Kidney glomerular epithelial cell (primary cell): ENCODE data around the gene ZNF574.
"Not testable (repeated sequence)": the region's sequence is repeated elsewhere in the genome, so short reads cannot be mapped to it uniquely, and the experiment has no call there.

Experiments
- DNase-seq: peaks from one replicate; lab custom pipeline; 2025; lab: John Stamatoyannopoulos, UW

The ZNF574 gene

DNA sequence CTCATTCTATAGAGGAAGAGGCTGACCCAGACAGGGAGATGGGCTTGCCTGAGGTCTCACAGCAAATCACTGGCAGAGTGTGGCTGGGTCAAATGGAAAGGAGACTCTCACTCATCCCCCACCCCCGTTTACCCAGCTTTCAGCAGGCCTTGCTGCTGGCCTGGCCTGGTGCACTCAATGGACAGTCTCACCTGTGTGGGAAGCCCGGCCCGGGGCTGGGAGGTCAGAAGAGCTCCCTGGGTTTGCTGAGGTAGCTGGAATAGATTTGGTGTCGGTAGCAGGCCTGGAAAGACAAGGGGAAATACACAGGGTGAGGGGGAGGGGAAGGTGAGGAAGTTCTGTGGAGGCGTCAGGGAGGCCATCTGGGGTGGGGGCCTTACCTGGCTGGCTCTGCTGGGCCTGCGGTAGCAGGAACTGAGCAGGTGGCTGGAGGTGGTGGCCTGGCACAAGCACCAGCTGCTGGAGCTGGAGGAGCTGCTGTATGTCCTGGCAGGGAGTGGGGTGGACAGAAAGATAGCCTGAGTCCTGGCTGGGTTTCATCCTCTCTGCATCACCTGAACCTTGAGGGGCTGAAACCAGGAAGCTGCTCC lies 23.5 kb downstream of the ZNF574 start:
- no peak for DNase-seq

DNA sequence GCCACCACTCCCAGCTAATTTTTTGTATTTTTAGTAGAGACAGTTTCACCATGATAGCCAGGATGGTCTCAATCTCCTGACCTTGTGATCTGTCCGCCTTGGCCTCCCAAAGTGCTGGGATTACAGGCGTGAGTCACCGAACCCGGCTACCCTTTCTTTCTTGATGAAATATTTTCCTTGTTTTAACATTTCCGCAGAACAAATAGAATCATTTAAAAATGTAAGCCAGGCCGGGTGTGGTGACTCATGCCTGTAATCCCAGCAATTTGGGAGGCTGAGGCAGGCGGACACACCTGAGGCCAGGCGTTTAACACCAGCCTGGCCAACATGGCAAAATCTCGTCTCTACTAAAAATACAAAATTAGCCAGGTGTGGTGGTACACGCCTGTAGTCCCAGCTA lies 24.3 kb downstream of the ZNF574 start:
- not testable (repeated sequence) for DNase-seq

DNA sequence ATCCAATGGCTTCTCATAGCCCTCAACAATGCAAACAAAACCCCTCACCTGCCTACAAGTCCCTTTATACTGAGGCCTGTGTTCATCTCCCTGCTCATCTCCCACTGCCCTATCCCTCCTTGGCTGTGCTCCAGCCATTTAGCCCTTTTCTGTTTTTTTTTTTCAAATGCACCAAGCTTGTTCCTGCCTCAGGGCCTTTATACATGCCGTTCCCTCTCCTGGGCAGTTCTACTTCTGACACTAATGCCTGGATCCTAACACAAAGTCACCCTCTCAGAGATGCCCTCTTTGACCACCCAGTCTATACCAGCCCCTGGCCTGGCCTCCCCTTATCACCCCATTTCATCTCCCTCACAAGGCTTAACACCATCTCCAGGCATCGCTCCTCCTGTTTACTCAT lies 26.9 kb downstream of the ZNF574 start:
- DNase-seq, result no peak

GRCh38 chr19:42105368-42105767 lies 29.4 kb downstream of the ZNF574 start:
- no peak for DNase-seq

DNA sequence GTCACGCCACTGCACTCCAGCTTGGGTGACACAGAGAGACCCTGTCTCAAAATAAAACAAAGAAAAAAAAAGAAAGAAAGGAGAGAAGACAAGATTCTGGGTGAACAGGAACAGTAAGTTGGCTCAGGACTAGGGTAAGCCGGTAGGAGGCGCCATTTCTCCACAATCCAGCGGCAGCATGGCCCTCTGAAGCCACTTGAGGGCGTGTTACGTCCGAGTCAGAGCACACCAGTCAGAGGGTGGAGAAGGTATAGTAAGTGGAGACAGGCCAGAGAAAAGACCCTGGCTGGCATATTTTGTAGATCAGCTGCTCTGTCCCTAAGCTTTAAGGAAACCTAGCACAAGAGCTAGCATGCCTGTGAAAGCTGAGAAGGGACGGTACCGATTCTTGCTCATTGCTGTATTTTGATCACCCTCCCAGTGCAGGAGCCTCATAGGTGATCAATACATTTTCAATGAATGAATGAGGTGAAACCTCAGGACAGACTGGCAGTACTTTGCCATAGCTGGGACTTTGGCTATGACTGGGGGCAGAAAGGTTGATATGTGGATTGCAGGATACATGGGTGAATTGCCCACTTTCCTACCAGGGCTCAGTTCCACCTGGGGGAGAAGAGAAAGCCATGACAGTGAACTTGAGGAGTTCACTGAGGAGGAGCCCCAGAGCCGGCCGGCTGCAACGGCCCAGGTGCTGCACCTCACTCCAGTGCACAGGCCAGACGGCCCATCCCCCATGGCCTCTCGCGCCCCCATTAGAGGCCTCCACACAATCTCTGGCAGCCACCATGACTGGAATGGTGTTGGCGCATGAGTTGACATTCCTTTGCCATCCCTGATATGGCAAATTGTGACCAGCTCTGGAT lies 32.8 kb downstream of the ZNF574 start:
- peak; percentile 81 for DNase-seq

- DNase-seq, result no peak
Observed at GRCh38 chr19:42109896-42110295, 33.9 kb downstream of the ZNF574 start.

DNA sequence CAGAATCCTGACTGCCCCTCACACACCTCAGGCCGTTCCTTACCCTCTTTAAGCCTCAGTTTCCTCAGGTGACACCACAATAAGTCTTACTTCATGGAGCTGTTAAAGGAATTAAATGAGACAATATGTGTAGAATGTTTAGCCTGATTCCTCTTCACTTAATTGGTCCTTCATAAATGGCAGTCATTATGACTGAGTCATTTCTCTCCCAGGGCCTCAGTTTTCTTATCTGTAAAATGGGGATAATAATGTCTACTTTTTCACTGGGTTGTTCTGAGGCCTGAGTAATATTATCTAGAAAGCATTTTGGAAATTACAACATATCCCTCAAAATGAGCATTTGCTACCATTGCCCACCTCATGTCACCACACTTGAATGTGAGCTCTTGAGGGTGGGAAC lies 34.7 kb downstream of the ZNF574 start:
- no peak for DNase-seq

DNA sequence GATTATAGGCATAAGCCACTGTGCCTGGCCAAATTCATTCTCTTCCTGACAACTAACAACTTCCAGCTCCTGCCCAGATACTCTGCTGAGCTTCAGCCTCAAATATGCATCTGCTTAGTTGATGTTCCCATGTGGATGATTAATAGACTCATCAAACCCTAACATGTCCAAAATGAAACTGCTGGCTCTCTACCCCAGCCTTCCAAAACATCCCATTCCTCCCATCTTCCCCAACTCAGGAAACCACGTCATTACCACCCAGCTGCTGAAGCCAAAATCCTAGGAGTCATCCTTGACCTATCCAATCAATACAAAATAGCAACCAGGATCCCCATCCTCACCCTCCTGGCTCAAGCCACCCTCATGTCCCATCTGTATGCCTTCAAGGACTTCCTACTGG lies 35.4 kb downstream of the ZNF574 start:
- no peak for DNase-seq

DNA sequence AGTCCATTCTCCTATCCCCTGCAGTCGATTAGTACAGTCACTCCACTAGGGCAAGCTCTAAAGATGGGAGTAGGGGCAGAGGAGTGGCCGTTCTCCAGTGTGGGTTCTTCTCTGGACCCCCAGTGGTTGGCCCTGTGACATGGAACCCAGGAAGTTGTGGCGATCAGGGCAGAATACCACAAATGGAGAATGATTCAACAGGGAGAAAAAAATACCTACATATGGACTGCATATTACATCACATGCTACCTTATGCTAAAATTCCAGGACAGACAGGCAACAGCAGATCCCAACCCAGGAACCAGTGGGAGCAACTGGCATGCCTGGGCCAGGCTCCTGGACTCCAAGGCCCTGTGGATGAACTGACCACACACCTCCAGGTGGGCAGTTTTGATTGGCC lies 35.8 kb downstream of the ZNF574 start:
- peak; percentile 10 for DNase-seq

DNA sequence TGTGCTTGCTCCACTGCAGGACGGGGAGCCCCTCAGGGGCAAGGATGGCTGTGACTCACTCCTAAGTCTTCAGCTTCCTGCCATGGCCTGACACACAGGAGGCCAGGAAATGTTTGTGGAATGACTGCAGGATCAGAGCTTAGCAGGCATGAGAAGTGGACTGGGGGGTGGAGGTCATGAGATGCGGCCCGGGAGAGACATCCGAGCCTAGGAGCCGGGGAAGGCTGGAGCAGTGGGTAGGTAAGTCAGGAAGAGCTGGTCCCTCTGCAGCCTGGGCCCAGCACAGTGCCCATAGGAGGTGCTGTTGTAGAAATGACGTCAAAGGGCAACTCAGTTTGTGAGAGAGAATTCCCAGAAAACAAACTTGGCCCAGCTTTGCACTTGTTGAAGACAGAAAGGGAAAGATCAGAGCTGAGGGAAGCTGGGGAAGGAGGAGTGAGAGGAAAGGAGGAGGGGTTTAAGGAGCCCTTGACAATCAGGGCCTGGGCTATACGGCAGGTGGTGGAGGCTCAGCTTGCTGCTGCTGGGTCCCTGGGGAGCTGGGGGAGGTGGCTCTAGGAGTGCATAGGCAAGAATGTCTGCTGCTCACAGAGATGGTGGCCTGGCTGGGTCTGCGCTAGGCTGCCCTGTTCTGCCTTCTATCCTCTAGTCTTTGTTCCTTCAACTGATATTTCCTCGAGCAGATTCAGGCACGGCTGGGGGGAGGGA lies 37.8 kb downstream of the ZNF574 start:
- peak; percentile 77 for DNase-seq

DNA sequence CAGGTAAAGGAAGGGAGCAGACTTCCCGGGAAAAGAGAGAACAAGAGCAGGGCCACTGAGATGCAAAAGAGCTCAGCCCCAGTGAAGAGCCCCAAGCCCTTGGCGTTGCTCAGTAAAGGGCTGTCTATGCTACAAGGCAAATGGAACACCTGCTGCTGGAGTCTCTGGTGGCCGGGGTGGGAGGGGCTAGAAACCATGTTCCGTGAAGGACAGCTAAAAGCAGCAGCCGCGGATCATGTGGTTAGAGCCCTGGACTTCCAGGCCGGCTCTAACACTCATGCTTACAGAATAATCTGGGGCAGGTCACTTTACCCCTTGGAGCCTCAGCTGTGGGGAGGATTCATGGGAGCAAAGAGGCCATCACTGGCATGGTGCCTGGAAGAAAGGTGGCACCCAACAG lies 38.4 kb downstream of the ZNF574 start:
- no peak for DNase-seq

GRCh38 chr19:42115219-42115618 lies 39.3 kb downstream of the ZNF574 start:
- no peak for DNase-seq

- DNase-seq, result no peak
Observed at GRCh38 chr19:42115705-42116104, 39.7 kb downstream of the ZNF574 start.

GRCh38 chr19:42116308-42117075 lies 40.5 kb downstream of the ZNF574 start:
- no peak for DNase-seq

DNA sequence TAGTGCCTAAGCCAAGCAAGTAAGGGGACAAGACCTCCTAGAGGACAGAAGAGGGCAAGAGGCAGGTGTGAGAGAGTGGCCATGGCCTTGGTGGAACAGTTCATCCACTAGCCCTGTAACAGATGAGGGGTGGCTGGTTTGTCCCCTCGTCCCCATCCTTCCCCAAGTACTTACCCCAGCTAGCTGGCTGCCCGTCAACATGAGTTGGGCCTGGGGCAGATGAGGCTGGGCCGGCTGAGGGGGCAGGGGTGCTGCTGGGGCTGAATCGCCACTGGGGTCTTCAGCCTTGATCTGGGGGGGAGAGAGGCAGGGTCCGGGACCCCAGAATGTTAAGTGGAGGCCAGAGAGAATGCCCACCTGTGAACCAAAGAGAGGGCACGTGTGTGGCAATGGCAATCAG lies 41.1 kb downstream of the ZNF574 start:
- DNase-seq, result no peak

DNA sequence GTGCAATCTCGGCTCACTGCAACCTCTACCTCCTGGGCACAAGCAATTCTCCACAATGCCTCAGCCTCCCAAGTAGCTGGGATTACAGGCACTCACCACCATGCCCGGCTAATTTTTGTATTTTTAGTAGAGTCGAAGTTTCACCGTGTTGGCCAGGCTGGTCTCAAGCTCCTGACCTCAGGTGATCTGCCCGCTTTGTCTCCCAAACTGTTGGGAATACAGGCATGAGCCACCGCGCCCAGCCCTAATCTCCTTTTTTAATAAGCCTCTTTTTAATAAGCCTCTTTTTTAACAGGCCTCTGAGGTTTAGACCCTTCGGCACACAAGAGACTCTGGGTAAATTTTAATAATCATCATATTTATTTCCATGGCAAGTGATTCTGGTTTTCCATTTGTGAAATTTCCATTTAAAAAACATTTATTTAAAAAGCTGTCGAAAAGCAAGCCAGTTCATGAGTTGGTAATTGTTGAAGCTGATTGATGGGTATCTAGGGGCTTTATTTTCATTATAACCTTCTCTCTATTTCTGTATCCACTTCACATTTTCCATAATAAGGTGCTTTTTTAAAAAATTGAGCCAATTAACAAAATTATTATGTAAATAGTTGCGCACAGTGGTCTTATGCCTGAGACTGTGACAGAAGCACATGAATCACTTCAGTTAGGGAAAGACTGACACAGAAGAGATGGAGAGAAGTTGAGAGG lies 44.5 kb downstream of the ZNF574 start:
- no peak for DNase-seq

DNA sequence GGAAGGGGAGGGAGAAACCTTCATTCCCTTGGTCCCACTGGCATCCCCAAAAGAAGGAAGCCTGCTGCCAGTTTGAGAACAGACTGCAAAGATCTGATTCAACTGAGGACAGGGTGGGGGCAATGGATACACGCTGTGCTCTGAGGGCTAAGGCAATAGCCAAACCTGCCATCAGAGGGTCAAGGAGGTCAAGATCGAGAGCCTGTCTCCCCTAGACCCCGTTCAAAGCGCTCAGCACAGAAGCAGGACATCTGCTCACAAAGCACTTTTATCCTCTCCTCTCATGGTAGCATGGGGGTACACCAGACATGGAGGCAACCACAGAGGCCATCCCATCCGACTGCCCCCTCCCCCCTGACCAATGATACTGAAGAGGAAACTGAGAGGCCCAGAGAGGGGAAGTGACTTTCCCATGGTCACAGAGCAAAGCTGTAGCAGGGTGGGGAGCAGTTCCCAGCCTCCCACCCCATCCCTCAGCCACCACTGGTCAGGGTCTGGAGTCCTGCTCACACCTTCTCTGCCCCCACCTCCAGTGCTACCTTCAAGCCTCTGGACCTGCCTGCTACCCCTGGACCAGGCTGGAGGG lies 45.2 kb downstream of the ZNF574 start:
- no peak for DNase-seq

GRCh38 chr19:42121656-42122069 lies 45.7 kb downstream of the ZNF574 start:
- peak; percentile 91 for DNase-seq

DNA sequence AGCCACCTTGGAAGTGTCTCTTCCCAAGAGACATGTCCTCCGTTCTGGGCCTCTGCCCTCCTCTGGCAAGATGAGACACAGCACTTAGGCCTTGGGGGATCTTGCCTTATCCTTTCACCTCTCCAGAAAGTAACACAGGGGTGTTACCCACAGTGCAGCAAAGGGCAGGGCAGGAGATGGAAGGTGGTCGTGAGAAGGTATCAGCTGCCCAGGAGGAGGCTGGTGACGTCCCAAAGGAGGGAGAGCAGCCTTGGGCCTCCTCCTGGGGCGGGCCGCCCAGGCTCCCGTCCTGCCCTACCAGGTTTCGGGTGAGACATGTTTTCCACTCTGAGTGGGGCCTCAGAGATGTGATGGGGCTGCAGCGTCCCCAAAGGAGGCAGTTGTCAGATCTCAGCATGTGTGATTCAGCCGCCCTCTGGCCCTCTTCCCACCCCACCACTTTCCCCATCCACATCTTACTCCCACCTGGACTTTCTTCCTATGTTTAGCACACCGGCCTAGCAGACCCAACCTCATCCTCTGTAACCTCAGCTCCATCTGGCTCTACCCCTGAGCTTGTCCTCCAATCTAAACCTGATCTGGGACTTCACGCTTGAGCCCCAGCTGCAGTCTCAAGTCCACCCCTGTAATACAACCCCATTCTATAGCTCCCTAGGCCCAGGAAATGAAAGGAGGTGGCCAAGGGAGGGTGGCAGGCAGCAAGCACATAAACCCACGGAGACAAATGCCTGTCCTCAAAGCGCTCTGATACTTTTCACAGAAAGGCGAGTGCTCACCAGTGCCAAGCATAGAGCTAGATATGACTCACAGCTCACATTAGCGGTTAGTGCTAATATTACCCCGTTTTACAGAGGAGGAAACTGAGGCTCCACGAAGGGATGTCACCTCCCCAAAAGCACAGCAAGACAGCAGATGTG lies 47.0 kb downstream of the ZNF574 start:
- no peak for DNase-seq

DNA sequence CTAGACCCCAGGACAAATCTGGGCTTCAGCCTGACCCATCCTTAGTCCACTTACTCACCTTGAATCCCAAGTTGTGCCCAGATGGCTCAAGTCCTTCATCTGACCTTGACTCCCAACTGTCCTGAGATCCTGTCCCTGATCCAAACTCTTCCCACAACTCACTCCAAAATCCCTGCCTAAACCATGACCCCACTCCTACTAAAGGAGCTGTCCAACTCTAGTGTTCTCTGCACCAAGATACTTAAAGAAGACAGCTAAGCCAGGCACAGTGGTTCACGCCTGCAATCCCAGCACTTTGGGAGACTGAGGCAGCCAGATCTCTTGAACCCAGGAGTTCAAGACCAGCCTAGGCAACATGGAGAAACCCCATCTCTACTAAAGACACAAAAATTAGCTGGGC lies 47.8 kb downstream of the ZNF574 start:
- DNase-seq, result no peak
